Lower leg skin (tissue), 3 donors: ENCODE results near the gene CLEC3B.

Experiments used
- CTCF ChIP-seq, 3 donors: fragments of 450-650 bp; IDR thresholded peaks; one replicate each; pipeline ENCODE4 v1.5.1; 2016; ENCODE audit warnings: antibody characterized with exemption in 3 of 3, mild to moderate bottlenecking in 3 of 3, moderate library complexity in 2 of 3
- POLR2A ChIP-seq, 2 donors: fragments of 450-650 bp; IDR thresholded peaks; one replicate each; pipeline ENCODE4 v1.6.1; 2016 to 2017; ENCODE audit warnings: antibody characterized with exemption in 2 of 2, mild to moderate bottlenecking in 1 of 2, moderate library complexity in 1 of 2

GRCh38 chr3:44999782-45000181 lies 26.3 kb upstream of the CLEC3B start:
- TF ChIP-seq CTCF (IDR thresholded peaks at IDR 0.05) (no peak), POLR2A (IDR thresholded peaks at IDR 0.05) (no peak)
